ENCODE measurements around the gene SIGMAR1. TPM values are rescaled to one million over a fixed set of nuclear protein-coding genes. Genes with fewer than 3 reads are reported as not detected.

The SIGMAR1 gene
- polyA plus RNA-seq (2012; ENCODE audit: insufficient read depth, insufficient read length) = 183 TPM

GRCh38 chr9:34637356-34638137 is at the start of gene SIGMAR1:
Gene SIGMAR1 (minus strand): TSS chr9:34637787. CDS start chr9:34637697, 90 bp downstream.
- peak; percentile 89 for DNase-seq (ENCODE audit: low read depth, low spot score)

GRCh38 chr9:34686732-34687131 is 49.1 kb upstream of the SIGMAR1 start:
- H3K4me3 ChIP-seq (ENCODE audit: low read length) = no peak overlapping the region
- no peak for DNase-seq (ENCODE audit: low read depth, low spot score)

More at GRCh38 chr9:34637356-34638137, at the start of gene SIGMAR1:
- H3K4me3 ChIP-seq (ENCODE audit: low read length) = peak within 1 kb of the TSS; percentile 91

- H3K4me3 ChIP-seq (ENCODE audit: low read length) = no peak overlapping the region
- DNase-seq (ENCODE audit: low read depth, low spot score) = no peak
Measured at GRCh38 chr9:34686231-34686630, 48.6 kb upstream of the SIGMAR1 start.

- DNase-seq (ENCODE audit: low read depth, low spot score) = no peak
- no peak overlapping the region for H3K4me3 ChIP-seq (ENCODE audit: low read length)
Measured at GRCh38 chr9:34685591-34685990, 48.0 kb upstream of the SIGMAR1 start.

- DNase-seq (ENCODE audit: low read depth, low spot score) = no peak
- H3K4me3 ChIP-seq (ENCODE audit: low read length) = no peak overlapping the region
Measured at GRCh38 chr9:34684816-34685215, 47.2 kb upstream of the SIGMAR1 start.

GRCh38 chr9:34684145-34684544 is 46.6 kb upstream of the SIGMAR1 start:
- no peak for DNase-seq (ENCODE audit: low read depth, low spot score)
- H3K4me3 ChIP-seq (ENCODE audit: low read length) = no peak overlapping the region

GRCh38 chr9:34675869-34676268 is 38.3 kb upstream of the SIGMAR1 start:
- no peak for DNase-seq (ENCODE audit: low read depth, low spot score)
- no peak overlapping the region for H3K4me3 ChIP-seq (ENCODE audit: low read length)

GRCh38 chr9:34675048-34675714 is 37.6 kb upstream of the SIGMAR1 start:
- no peak overlapping the region for H3K4me3 ChIP-seq (ENCODE audit: low read length)
- peak; percentile 69 for DNase-seq (ENCODE audit: low read depth, low spot score)

- no peak for DNase-seq (ENCODE audit: low read depth, low spot score)
- no peak overlapping the region for H3K4me3 ChIP-seq (ENCODE audit: low read length)
Measured at GRCh38 chr9:34674440-34674839, 36.9 kb upstream of the SIGMAR1 start.

- DNase-seq (ENCODE audit: low read depth, low spot score) = no peak
- no peak overlapping the region for H3K4me3 ChIP-seq (ENCODE audit: low read length)
Measured at GRCh38 chr9:34671307-34671706, 33.7 kb upstream of the SIGMAR1 start.

GRCh38 chr9:34669809-34670562 is 32.4 kb upstream of the SIGMAR1 start:
- no peak for DNase-seq (ENCODE audit: low read depth, low spot score)
- no peak overlapping the region for H3K4me3 ChIP-seq (ENCODE audit: low read length)

- peak overlapping the region; percentile 86 for H3K4me3 ChIP-seq (ENCODE audit: low read length)
Measured at GRCh38 chr9:34665381-34666250, 28.0 kb upstream of the SIGMAR1 start.

GRCh38 chr9:34665067-34665380 is 27.4 kb upstream of the SIGMAR1 start:
- DNase-seq (ENCODE audit: low read depth, low spot score) = no peak
- H3K4me3 ChIP-seq (ENCODE audit: low read length) = peak overlapping the region; percentile 37

More at GRCh38 chr9:34665381-34666250, 28.0 kb upstream of the SIGMAR1 start:
- DNase-seq (ENCODE audit: low read depth, low spot score) = peak; percentile 89

GRCh38 chr9:34664281-34665066 is 26.9 kb upstream of the SIGMAR1 start:
- peak; percentile 63 for DNase-seq (ENCODE audit: low read depth, low spot score)
- H3K4me3 ChIP-seq (ENCODE audit: low read length) = no peak overlapping the region; the same call in 1 of the 2 replicates

- no peak overlapping the region for H3K4me3 ChIP-seq (ENCODE audit: low read length)
- no peak for DNase-seq (ENCODE audit: low read depth, low spot score)
Measured at GRCh38 chr9:34663303-34663605, 25.7 kb upstream of the SIGMAR1 start.

- H3K4me3 ChIP-seq (ENCODE audit: low read length) = no peak within 1 kb of the TSS
- DNase-seq (ENCODE audit: low read depth, low spot score) = no peak
Measured at GRCh38 chr9:34662526-34663302, 25.1 kb upstream of the SIGMAR1 start, which contains the start of gene CCL27. Gene CCL27 (minus strand): TSS chr9:34662657. CDS start chr9:34662633, 24 bp downstream.

- DNase-seq (ENCODE audit: low read depth, low spot score) = no peak
Measured at GRCh38 chr9:34659592-34660253, 22.1 kb upstream of the SIGMAR1 start.

More at GRCh38 chr9:34659592-34660253, 22.1 kb upstream of the SIGMAR1 start:
- H3K4me3 ChIP-seq (ENCODE audit: low read length) = no peak overlapping the region
